ENCODE results near the gene COPS8.

Gene COPS8

DNA sequence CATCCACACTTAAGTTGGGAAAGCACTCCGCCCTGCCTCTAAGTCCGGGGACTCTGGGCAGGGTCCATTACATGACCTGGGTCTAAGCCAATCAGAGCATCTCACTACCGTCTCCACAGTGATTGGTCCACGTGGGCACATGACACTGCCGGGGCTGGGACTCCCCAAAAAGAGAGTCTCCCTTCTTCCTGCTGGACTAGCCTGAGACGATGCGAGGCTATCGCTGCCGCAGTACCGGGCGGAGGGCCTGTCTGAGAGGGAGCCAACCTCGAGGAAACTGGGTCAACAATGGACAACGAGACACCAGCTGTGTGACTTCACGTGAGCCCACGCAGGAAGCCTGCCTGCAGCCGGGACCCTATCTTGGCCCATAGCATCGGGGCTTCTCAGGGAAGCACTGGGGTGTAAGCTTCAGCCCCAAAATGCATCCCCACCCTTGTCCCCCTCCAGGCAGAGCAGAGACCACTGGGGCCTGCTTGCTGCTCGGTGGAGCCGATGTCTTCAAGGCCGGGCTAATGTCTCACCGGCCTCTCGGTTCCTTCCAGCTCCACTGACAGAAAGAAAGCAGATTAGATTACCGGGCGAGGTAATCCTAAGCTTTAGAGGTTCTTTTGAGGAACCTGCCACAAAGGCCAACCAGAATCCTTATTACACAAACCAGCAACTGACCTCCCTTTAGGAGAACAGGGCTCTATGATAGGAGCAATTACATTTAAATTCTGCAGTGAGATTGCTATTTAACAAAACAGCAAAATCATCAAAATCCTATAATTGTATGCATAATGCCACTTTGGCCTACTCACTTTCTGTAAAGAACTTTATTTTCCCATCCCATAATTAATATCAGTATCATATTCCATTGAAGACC lies 21.3 kb upstream of the COPS8 start:
- no peak for DNase-seq

- no peak for DNase-seq
Observed at GRCh38 chr2:237065071-237065377, 20.7 kb upstream of the COPS8 start.

GRCh38 chr2:237066396-237066795 lies 19.3 kb upstream of the COPS8 start:
- no peak for DNase-seq

- DNase-seq = no peak
Observed at GRCh38 chr2:237068005-237068576, 17.6 kb upstream of the COPS8 start.

DNA sequence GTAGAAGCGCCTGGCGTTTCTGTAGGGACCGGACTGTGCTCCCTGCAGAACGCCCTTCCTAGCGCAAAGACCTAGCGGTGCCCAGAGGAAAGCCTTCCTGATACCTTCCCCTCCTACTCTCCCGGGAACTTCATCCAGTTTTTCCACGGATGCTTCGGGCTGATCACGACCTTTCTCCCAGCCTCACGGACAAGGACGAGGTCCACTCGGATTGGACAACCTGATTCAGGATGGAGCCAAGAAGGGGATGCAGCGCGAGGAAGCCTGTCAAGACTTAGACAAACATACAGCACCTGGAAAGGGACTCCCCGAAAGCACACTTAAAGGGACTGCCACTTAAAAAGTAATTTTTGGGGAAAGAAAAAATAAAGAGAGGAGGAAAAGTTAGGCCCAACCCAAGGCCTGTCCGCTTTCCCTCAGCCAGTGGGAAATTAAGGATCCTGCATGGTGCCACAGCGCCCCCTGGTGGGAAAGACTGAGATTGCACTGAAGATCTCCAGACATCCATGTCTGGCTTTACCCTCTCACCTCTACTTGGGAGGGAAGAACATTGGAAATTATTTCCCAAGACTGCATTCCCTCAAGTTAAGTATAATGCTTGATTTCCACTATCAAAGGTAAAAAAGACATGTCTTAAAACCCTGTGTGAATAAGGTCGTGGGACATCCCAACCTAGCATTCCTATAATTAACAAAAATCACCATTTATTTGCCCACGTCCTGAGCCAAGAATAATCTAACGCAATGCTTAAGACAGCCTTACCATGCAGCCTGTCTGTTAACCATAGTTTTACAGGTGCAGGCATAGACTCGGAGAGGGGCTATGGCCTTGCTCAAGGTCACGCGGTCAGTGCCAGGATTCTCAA lies 13.4 kb upstream of the COPS8 start:
- peak in 42 of 51 donors; percentile 6 to 91 (median 48) for DNase-seq

DNA sequence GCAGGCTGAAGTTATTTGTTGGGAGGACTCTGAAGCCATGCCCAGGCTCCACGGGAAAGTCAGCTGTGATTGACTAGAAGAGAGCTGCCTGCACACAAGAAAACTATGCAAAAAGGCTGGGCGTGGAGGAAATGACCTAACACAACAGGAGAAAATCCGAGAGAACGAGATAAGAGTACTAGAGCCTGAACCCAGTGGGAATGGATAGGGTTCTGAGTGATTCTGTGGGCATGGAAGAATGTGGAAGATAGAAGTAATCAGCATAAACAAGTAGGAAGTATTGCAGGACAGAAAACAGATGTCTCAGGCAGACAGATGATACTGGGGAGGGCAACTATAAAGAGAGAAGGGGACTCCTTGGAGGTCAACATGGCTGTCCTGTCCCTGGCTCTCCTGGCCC lies 12.1 kb upstream of the COPS8 start:
- no peak for DNase-seq

DNA sequence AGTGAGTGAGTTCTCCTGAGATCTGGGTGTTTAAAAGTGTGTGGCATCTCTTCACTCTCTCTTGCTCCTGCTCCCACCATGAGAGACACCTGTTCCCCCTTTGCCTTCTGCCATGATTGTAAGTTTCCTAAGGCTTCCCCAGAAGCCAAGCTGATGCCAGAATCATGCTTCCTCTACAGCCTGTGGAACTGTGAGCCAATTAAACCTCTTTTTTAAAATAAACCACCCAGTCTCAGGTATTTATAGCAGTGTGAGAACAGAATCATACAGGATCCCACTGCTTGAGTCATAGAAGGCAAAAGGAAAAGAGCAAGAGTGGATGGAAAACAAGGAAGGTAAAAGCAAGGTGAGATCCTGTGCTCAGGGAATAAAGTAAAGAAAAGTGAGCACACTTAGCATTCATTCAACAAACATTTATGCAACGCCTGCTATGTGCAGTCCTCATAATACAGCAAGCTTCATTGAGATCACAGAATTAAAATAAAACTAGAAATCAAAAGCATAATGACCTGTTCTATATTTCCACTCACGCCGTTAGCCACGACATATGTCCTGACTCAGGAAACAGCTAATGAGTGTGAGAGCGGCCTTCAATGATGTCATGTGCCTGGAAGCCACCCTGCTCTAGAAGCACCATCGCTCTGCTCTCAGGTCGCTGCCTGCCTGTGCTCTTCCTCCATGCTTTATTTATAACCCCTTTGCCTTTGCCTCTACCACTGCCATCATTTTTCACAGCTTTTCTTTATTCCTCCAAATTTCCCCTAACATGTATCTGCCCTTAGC lies 11.3 kb upstream of the COPS8 start:
- no peak for DNase-seq

DNA sequence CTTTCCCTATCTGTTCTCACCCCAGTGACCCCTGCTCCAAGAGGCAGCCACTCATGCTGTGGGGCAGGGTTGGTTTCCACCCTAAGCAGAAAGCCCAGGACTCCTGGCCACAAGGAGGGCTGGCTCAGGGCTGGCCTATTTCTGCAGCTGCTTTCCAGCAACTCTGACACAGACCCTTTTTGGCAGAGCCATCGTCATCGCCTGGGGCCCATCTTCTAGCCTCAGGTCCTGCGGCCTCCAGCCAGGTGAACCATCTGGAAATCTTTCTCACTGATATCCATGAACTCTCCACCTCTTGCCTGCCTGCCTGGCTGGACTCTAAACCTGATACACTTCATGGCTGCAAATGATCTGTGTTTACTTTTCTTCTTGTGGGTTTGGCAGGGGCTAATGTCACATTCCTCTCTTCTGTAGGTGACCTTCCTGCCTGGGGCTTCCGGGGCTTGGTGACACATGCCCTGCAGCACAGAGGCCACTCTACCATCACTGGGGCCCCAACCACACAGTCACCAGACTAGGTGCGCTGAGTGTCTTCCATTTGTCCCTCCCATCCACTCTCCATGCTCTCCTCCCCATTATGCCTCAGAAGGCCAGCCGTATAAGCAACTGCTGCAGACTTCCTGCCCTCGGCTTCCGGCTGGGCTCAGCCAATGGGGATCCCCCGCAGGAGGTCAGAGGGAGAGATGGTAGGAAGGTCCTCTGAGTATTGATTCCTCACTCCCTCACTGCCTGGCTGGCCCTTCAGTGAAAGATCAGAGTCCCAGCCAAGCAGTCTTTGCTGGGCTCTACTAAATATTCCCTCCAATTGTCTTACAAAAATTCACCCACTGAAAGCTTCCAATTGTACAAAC lies 9.7 kb upstream of the COPS8 start:
- DNase-seq = no peak

DNA sequence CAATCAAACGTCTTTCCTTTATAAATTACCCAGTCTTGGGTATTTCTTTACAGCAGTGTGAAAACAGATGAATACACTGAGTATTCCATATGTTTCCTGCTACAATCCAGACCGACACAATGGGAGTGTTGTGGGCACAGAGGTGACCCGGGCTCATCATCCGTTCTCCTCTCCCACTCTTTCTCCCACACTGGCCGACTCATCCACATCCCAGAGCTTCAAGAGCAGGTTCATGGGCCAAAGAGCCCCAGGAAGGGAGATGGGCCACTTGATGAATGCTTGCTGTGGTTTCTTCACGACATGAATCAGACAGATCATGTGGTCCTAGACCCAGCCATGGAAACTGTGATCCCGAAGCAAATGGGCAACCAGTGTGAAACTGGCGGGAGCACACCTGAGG lies 4.1 kb upstream of the COPS8 start:
- no peak for DNase-seq

DNA sequence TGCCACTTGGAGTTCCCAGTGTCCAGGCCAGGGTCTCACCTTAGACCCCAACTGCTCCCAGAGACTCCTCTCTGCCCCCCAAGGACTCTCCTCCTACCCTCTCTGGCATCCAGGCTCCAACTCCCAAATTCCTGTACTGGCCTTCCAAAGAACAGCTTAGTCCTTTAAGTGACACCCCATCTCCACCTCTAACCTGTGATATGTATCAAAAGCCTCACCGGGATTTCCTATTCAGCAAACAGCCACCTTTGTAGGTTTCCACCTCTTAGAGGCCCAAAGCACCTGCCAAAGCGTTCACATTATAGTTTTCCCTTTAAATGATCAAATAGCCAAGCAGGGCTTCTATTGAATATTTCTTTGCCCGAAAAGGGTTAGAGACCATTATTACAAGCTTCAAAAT lies 2.7 kb upstream of the COPS8 start:
- DNase-seq = no peak

GRCh38 chr2:237084444-237084843 lies 1.2 kb upstream of the COPS8 start:
- no peak for DNase-seq

DNA sequence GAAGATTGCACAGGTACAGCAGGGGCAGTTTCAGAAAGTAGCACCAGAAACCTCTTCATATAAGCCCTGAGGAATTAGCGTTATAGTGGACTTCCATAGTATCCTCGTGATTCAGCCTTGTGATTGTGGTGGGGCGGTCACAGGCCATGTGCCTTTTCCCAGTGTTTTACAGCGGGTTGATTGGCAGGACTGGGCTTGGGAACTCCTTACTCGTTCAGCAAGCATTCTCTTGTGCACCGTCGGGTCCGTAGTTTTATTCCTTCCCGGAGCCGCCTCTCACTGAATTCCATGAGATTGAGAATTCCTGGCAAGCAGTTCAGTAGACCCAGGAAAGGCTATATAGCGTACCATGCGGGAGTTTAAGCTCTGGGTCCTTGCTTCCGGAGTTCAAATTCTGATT lies 5.2 kb downstream of the COPS8 start:
- DNase-seq = no peak

- no peak for DNase-seq
Observed at GRCh38 chr2:237091779-237092436, 6.2 kb downstream of the COPS8 start.

DNA sequence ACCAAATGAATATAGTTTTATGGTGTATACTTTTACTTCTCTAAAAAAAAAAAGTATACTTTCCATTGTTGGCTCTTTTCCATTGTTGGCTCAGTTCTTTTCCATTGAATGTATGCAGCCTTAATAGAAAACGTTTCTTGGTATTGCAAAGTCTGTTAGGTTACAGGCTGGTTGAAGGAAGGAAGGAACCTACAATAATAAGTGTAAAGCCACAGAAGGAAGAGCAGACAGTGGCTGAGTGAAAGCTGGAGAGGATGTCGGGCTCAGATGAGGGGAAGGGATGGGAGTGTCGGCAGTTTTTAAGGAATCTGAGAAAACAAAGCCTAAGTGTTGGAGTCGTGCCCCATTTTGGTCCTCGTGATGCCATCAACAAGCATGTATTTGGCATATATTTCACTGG lies 6.8 kb downstream of the COPS8 start:
- no peak for DNase-seq

DNA sequence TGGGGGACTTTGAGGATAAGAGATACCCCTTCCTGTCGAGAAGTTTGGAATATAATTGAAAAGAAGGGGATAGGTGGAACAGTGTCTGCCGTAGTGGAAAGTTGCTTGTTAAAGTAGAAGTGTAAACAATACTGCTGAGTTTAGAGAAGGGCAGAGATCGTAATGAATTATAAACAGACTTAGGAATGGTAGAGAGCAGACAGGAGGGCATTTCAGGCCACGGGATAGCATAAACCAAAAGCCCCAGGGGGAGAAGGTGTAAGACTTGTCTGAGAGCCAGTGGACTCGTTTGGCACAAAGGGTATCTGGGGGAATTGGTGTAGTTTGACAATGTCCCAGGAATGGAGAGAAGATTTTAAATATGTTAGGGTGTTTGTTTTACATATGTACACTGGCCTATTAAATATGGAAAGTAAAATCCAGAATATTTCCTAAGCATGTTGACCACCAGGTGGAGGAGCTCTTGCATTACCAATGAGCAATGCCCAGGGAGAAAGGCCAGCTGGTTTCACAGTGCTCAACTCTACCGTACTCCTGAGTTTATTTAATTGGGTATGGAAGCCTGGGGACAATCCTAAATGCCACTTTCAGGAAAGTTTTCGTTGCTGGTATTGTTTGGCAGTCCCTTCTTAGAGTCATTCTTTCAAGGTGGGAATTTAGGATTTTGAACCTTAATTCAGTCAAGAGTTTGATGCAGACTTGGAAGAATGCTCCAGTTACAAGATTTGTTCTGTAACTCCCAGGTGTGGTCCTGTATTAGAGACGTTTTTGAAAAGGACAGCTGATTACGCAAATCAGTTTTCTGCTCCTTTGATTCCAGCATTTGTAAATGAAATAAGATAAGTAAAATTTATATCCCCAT lies 7.5 kb downstream of the COPS8 start:
- no peak for DNase-seq

DNA sequence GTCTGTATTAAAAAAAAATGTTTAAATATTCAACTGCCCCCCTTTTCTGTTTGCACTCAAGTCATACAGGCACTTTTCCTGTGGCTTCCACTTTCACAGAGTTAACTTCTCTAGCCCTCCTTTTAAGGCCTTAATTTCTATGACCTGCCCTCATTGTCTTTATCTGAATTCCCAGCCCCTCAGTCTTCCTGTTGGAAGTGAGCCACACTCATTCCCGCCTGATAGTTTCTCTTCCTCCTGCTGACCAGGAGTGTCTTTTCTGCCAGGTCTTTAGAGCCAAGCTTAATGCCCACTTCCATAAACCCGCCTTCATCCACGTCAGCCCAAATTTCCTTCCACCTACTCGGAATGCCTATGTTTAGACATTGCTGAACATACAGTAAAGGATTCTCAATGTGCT lies 10.5 kb downstream of the COPS8 start:
- DNase-seq = no peak

- no peak for DNase-seq
Observed at GRCh38 chr2:237096911-237097310, 11.2 kb downstream of the COPS8 start.

DNA sequence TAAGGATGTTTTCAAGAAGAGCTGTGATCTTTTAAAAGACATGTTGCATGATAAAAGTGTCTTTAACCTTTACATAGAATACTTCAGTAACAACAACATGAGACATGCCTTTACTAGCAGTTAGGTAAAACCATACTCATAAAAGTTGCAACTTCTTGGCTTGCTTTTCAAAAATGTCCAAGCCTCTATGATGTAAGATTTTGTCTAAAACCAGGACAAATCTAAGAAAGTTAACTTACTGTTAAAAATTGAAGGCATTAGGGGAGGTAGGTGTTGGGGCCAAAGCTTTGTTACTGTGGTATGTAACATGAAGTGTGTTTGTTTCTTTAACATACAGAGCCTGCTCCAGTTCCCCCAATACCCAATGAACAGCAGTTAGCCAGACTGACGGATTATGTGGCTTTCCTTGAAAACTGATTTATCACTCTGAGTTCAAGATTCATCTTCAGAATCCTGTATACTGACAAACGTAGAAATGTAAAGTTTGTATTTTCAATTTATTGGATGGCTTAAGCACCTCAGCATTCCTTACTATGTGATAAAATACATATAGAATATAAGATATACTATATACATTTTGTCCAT lies 11.7 kb downstream of the COPS8 start:
- DNase-seq = no peak

All from hypothalamus (tissue), 51 donors.